Upper lobe of left lung (tissue), 6 donors: ENCODE results near the gene GLI3. TPM values are rescaled to one million over a fixed set of nuclear protein-coding genes. Genes with fewer than 3 reads are reported as not detected.

Experiments
- ATAC-seq, 2 donors: fragments of 200-7000 bp; cut with Tn5 transposase; one replicate each; pipeline ENCODE4 v1.9.1; 2022; ENCODE audit warnings: mild to moderate bottlenecking in 2 of 2, moderate library complexity in 2 of 2; ENCODE audit not compliant: low FRiP score in 2 of 2
- DNase-seq, 2 donors: peaks; one replicate each; pipeline ENCODE4 v3.0.0-alpha.2; 2019 to 2020
- H3K27ac ChIP-seq, 4 donors: fragments of 200-600 bp; sonication (generic); one replicate each; pipeline ENCODE4 v1.5.1; 2016 to 2019
- H3K27me3 ChIP-seq, 4 donors: fragments of 200-600 bp; sonication (generic); one replicate each; pipeline ENCODE4 v1.5.1; 2017 to 2019
- H3K36me3 ChIP-seq, 4 donors: fragments of 200-600 bp; sonication (generic); one replicate each; pipeline ENCODE4 v1.5.1; 2016 to 2019
- H3K4me1 ChIP-seq, 4 donors: fragments of 200-600 bp; sonication (generic); one replicate each; pipeline ENCODE4 v1.5.1; 2018 to 2019
- H3K4me3 ChIP-seq, 4 donors: fragments of 200-600 bp; sonication (generic); one replicate each; pipeline ENCODE4 v1.5.1; 2017 to 2019; ENCODE audit warnings: mild to moderate bottlenecking in 2 of 4, moderate library complexity in 1 of 4
- H3K9me3 ChIP-seq, 4 donors: fragments of 200-600 bp; sonication (generic); one replicate each; pipeline ENCODE4 v1.5.1; 2018 to 2019
- CTCF ChIP-seq, 6 experiments: fragments of 450-650 bp in 4 of 6; fragments of 200-600 bp in 2 of 6; sonication (generic) in 2 of 6; IDR thresholded peaks; one replicate each; pipeline ENCODE4 v1.5.1; 2016 to 2019; ENCODE audit warnings: antibody characterized with exemption in 6 of 6
- EP300 ChIP-seq, 4 donors: sonication (generic); formaldehyde crosslinking; IDR thresholded peaks; one replicate each; pipeline ENCODE4 v1.5.1; 2017; ENCODE audit warnings: antibody characterized with exemption in 4 of 4, control low read depth in 2 of 4
- POLR2A ChIP-seq, 4 donors: fragments of 450-650 bp; IDR thresholded peaks; one replicate each; pipeline ENCODE4 v1.5.1; 2016 to 2017; ENCODE audit warnings: antibody characterized with exemption in 4 of 4, mild to moderate bottlenecking in 2 of 4
- POLR2AphosphoS5 ChIP-seq, 2 donors: sonication (generic); formaldehyde crosslinking; IDR thresholded peaks; one replicate each; pipeline ENCODE4 v1.5.1; 2017; ENCODE audit warnings: antibody characterized with exemption in 2 of 2
- WGBS, 2 donors: methylation state at CpG; one replicate each; pipeline ENCODE4 v1.1.5; 2017 to 2018; 5-methylcytosine and 5-hydroxymethylcytosine counted together
- total RNA-seq, 6 donors: library from RNA; depleted of rRNA in 4 of 6; stranded (reverse); fragments of >200 nt in 4 of 6; gene quantifications; one replicate each; pipeline versions ENCODE4 v1.1.0 to v1.2.1, GENCODE V29; 2016 to 2021
- donor health status: DM: no; HTN: no; CAD: no; lungs with moderate emphysema.
- donor health status: DM: no; HTN: yes; CAD: no; lungs with severe emphysema.

Gene GLI3
- total RNA-seq, 6 donors from 2014 or later = 5.2 to 19.4 (median 14.9) TPM

- 90 to 95% methylated on average over 4 of the region's 4 CpGs for WGBS, 2 donors
Observed at GRCh38 chr7:42175834-42176723, 60.9 kb downstream of the GLI3 start.

GRCh38 chr7:42174391-42174912, 62.6 kb downstream of the GLI3 start:
- Histone ChIP-seq H3K27me3 (no peaks in the 10 kb centered on the region), H3K4me1 (no peaks in the 10 kb centered on the region), H3K4me3 (no peak overlapping the region), H3K9me3 (no peaks in the 10 kb centered on the region), H3K27ac (peak overlapping the region in 2 of 4 donors; percentile 39 to 44), H3K36me3 (no peaks in the 10 kb centered on the region)
- peak in 1 of 2 donors; percentile 53 for DNase-seq
- WGBS, 2 donors = 75 to 84% methylated on average over 17 to 20 of the region's 20 CpGs
- peak in 1 of 2 donors; percentile 34 for ATAC-seq
- TF ChIP-seq POLR2AphosphoS5 (IDR thresholded peaks at IDR 0.05) (peak in 1 of 2 donors; percentile 52), POLR2A (IDR thresholded peaks at IDR 0.05) (no peak), EP300 (IDR thresholded peaks at IDR 0.05) (no peak), CTCF (IDR thresholded peaks at IDR 0.05) (no peak)

More at GRCh38 chr7:42175834-42176723, 60.9 kb downstream of the GLI3 start:
- no peaks in the 10 kb centered on the region for H3K27me3 ChIP-seq
- TF ChIP-seq POLR2AphosphoS5 (IDR thresholded peaks at IDR 0.05) (no peak), POLR2A (IDR thresholded peaks at IDR 0.05) (no peak), EP300 (IDR thresholded peaks at IDR 0.05) (no peak), CTCF (IDR thresholded peaks at IDR 0.05) (no peak)
- no peak overlapping the region for H3K27ac ChIP-seq
- no peak overlapping the region for H3K4me3 ChIP-seq
- DNase-seq (no peak), ATAC-seq (no peak)
- H3K9me3 ChIP-seq = no peaks in the 10 kb centered on the region
- no peaks in the 10 kb centered on the region for H3K36me3 ChIP-seq
- no peaks in the 10 kb centered on the region for H3K4me1 ChIP-seq

- no peak overlapping the region for H3K4me3 ChIP-seq
- TF ChIP-seq POLR2A (IDR thresholded peaks at IDR 0.05) (no peak), EP300 (IDR thresholded peaks at IDR 0.05) (no peak), POLR2AphosphoS5 (IDR thresholded peaks at IDR 0.05) (no peak), CTCF (IDR thresholded peaks at IDR 0.05) (no peak)
- no peak overlapping the region for H3K27ac ChIP-seq
- no peak for ATAC-seq
- H3K36me3 ChIP-seq = no peaks in the 10 kb centered on the region
- DNase-seq = no peak
- H3K4me1 ChIP-seq = no peaks in the 10 kb centered on the region
- no peaks in the 10 kb centered on the region for H3K27me3 ChIP-seq
- H3K9me3 ChIP-seq = no peaks in the 10 kb centered on the region
Observed at GRCh38 chr7:42170724-42171123, 66.3 kb downstream of the GLI3 start.

GRCh38 chr7:42168512-42168911, 68.5 kb downstream of the GLI3 start:
- DNase-seq (no peak), ATAC-seq (no peak)
- no peak for TF ChIP-seq EP300 (IDR thresholded peaks at IDR 0.05)
- TF ChIP-seq POLR2AphosphoS5 (IDR thresholded peaks at IDR 0.05) = no peak
- no peak for TF ChIP-seq POLR2A (IDR thresholded peaks at IDR 0.05)
- TF ChIP-seq CTCF (IDR thresholded peaks at IDR 0.05) = no peak
- 87 to 91% methylated on average over 8 of the region's 8 CpGs for WGBS, 2 donors
- Histone ChIP-seq H3K27me3 (no peaks in the 10 kb centered on the region), H3K4me3 (no peak overlapping the region), H3K4me1 (no peaks in the 10 kb centered on the region), H3K9me3 (no peaks in the 10 kb centered on the region), H3K27ac (no peak overlapping the region), H3K36me3 (no peaks in the 10 kb centered on the region)
